Transverse colon (tissue), 4 donors: Measurements from ENCODE around the gene SPATA45. TPM values are rescaled to one million over a fixed set of nuclear protein-coding genes. Genes with fewer than 3 reads are reported as not detected.

ENCODE experiments used
- DNase-seq: peaks from one replicate; pipeline ENCODE4 v3.0.0-alpha.2; 2019
- H3K27ac ChIP-seq, 4 donors: fragments of 200-600 bp; sonication (generic); 2 replicates each; pipeline ENCODE4 v1.5.1; 2016 to 2018; ENCODE audit warnings: inconsistent platforms in 4 of 4
- H3K27me3 ChIP-seq: fragments of 200-600 bp; sonication (generic); 2 replicates; pipeline ENCODE4 v1.5.1; 2017; ENCODE audit warnings: inconsistent platforms
- H3K36me3 ChIP-seq, 4 donors: fragments of 200-600 bp; sonication (generic); 2 replicates each; pipeline ENCODE4 v1.5.1; 2017 to 2019; ENCODE audit warnings: inconsistent platforms in 4 of 4
- H3K4me1 ChIP-seq, 4 donors: fragments of 200-600 bp; sonication (generic); 2 replicates each; pipeline ENCODE4 v1.5.1; 2017 to 2020; ENCODE audit warnings: inconsistent platforms in 4 of 4
- H3K4me3 ChIP-seq, 4 donors: fragments of 200-600 bp; sonication (generic); 1 replicate in 1 of 4; 2 replicates in 3 of 4; pipeline versions ENCODE4 v1.5.1 to v1.6.1; 2017 to 2019; ENCODE audit warnings: inconsistent platforms in 4 of 4
- H3K9me3 ChIP-seq, 2 donors: fragments of 200-600 bp; sonication (generic); 2 replicates each; pipeline ENCODE4 v1.5.1; 2017 to 2019; ENCODE audit warnings: inconsistent platforms in 2 of 2
- EP300 ChIP-seq: sonication (generic); formaldehyde crosslinking; IDR thresholded peaks from one replicate; pipeline ENCODE4 v1.6.1; 2017; ENCODE audit warnings: antibody characterized with exemption, low read depth
- POLR2A ChIP-seq: fragments of 450-650 bp; IDR thresholded peaks from one replicate; pipeline ENCODE4 v1.6.1; 2016; ENCODE audit warnings: antibody characterized with exemption, mild to moderate bottlenecking, moderate library complexity
- POLR2AphosphoS5 ChIP-seq, 3 donors: sonication (generic); formaldehyde crosslinking; IDR thresholded peaks; one replicate each; pipeline ENCODE4 v1.6.1; 2016; ENCODE audit warnings: antibody characterized with exemption in 3 of 3
- WGBS, 2 donors: methylation state at CpG; one replicate each; pipeline ENCODE4 v1.1.5; 2018; ENCODE audit warnings: low coverage in 1 of 2; 5-methylcytosine and 5-hydroxymethylcytosine counted together
- in situ Hi-C, 4 donors: fragments of 200-750 bp; cut with MboI; loops; one replicate each; pipeline versions ENCODE4 v1.15.0 to v1.15.1; 2017; ENCODE audit warnings: low sequenced_read_pairs in 3 of 4, low pct_ligation_motif_present in 1 of 4, low pct_unique_long_range_greater_than_20kb in 1 of 4
- intact Hi-C: fragments of 100-400 bp; cut with DNase I; formaldehyde crosslinking; loops from one replicate; pipeline ENCODE4 v1.15.1; 2023; ENCODE audit warnings: low total_unique reads
- total RNA-seq, 4 donors: library from RNA; depleted of rRNA; stranded (reverse); fragments of >200 nt; gene quantifications; one replicate each; pipeline ENCODE4 v1.1.0, GENCODE V29; 2016
- TF ChIP-seq, protein P1 (sequence below), 5 experiments: fragments of 200-600 bp in 3 of 5; fragments of 450-650 bp in 2 of 5; sonication (generic) in 3 of 5; IDR thresholded peaks; 1 replicate in 2 of 5; 2 replicates in 3 of 5; pipeline ENCODE4 v1.5.1; 2016 to 2017; ENCODE audit warnings: antibody characterized with exemption in 5 of 5, inconsistent platforms in 3 of 5, mild to moderate bottlenecking in 2 of 5, moderate library complexity in 1 of 5

Gene SPATA45
- total RNA-seq, 4 donors from 2014 or later: not detected

DNA sequence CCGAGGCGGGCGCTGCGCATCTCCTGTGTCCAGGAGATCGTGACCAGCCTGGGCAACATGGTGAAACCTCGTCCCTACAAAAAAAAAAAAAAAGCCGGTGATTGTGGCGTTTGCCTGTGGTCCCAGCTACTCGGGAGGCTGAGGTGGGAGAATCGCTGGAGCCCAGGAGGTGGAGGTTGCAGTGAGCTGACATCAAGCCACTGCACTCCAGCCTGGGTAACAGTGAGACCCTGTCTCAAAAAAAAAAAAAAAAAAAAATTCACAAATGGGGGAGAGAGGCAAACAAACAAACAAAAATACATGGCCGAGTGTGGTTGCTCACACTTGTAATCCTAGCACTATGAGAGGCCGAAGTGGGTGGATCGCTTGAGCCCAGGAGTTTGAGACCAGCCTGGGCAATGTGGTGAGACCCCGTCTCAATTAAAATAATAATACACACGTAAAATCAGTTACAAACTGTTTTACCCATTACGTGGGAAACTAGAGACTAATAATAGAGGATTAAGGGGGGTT lies 55.0 kb downstream of the SPATA45 start:
- intact Hi-C loops: loop anchor here (10.0 kb wide), 2 partner anchors 318 to 548 kb away; no protein-coding TSS in a partner anchor
- Histone ChIP-seq H3K9me3 (no peaks in the 10 kb centered on the region), H3K4me3 (peak overlapping the region; percentile 72 to 93 (median 90)), H3K27ac (peak overlapping the region; percentile 90 to 99 (median 96)), H3K27me3 (no peaks in the 10 kb centered on the region), H3K36me3 (peaks cover 0 to 12% (median 0%) of the 10 kb centered on the region in 4 donors), H3K4me1 (peaks cover 9 to 47% (median 22%) of the 10 kb centered on the region in 4 donors)
- TF ChIP-seq EP300 (no peak), POLR2AphosphoS5 (IDR thresholded peaks at IDR 0.05) (no peak), POLR2A (no peak)
- TF ChIP-seq, protein P1, sequence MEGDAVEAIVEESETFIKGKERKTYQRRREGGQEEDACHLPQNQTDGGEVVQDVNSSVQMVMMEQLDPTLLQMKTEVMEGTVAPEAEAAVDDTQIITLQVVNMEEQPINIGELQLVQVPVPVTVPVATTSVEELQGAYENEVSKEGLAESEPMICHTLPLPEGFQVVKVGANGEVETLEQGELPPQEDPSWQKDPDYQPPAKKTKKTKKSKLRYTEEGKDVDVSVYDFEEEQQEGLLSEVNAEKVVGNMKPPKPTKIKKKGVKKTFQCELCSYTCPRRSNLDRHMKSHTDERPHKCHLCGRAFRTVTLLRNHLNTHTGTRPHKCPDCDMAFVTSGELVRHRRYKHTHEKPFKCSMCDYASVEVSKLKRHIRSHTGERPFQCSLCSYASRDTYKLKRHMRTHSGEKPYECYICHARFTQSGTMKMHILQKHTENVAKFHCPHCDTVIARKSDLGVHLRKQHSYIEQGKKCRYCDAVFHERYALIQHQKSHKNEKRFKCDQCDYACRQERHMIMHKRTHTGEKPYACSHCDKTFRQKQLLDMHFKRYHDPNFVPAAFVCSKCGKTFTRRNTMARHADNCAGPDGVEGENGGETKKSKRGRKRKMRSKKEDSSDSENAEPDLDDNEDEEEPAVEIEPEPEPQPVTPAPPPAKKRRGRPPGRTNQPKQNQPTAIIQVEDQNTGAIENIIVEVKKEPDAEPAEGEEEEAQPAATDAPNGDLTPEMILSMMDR (IDR thresholded peaks at IDR 0.05): no peak
- no peak for DNase-seq
- 22 to 54% methylated on average over 6 to 16 of the region's 16 CpGs for WGBS, 2 donors
- in situ Hi-C loops: loop anchor here in 1 of 4 donors (25.0 kb wide), 1 partner anchor 130 kb away; no protein-coding TSS in a partner anchor

DNA sequence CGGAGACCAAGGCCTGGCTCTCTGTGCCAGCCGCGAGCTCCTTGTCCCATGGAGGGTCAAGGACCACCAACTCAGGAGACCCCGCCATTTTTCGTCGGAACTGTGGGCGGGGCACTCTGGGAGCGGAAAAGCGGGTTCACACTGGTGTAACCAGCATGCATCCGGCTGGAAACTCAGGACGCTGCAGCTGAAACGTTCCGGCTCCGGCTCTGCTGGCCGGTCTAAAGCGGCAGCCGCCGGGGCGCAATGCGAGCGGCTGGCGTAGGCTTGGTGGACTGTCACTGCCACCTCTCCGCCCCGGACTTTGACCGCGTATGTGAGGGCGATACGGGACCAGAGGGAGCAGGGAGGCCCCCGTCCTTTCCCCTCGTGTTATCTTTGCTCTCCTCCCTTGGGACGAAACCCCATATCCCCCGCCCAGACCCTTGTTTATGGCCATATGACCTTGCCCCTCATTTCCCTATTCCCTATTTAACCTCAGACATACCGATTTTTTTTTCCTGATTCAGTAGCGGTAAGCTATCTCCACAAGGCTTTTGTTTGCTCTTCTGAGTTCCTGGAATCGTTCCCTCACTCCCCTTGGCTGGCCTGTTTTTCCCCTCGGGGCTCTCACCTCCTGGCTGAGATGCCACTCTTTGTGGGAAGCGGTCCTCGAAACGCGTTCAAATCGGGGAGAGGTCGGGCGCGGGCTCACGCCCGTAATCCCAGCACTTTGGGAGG lies 55.6 kb downstream of the SPATA45 start, which contains the start of the genes NSL1 and TATDN3:
Gene NSL1, minus strand, starts transcription at position 102 of the 720 bp plus-strand sequence. Its CDS starts 14 bp downstream, at position 88.
Gene TATDN3, plus strand, starts transcription at position 219 of the 720 bp plus-strand sequence. Its CDS starts 28 bp downstream, at position 247.
- Histone ChIP-seq H3K4me3 (peak within 1 kb of the TSS; percentile 72 to 93 (median 90)), H3K4me1 (peaks cover 9 to 47% (median 22%) of the 10 kb centered on the region in 4 donors), H3K36me3 (peaks cover 0 to 6% (median 1%) of the 10 kb centered on the region in 4 donors), H3K27ac (peak within 1 kb of the TSS; percentile 90 to 99 (median 96)), H3K9me3 (no peaks in the 10 kb centered on the region), H3K27me3 (no peaks in the 10 kb centered on the region)
- DNase-seq: peak; percentile 94
- in situ Hi-C loops: loop anchor here in 1 of 4 donors (25.0 kb wide), 1 partner anchor 130 kb away; no protein-coding TSS in a partner anchor
- 0 to 1% methylated on average over 11 to 45 of the region's 46 CpGs for WGBS, 2 donors
- TF ChIP-seq POLR2A: peak; percentile 89
- peak; percentile 80 to 92 (median 90) for TF ChIP-seq POLR2AphosphoS5 (IDR thresholded peaks at IDR 0.05)
- no peak for TF ChIP-seq EP300
- TF ChIP-seq, protein P1 (IDR thresholded peaks at IDR 0.05): no peak
- intact Hi-C loops: loop anchor here (10.0 kb wide), 2 partner anchors 317 to 547 kb away; no protein-coding TSS in a partner anchor

DNA sequence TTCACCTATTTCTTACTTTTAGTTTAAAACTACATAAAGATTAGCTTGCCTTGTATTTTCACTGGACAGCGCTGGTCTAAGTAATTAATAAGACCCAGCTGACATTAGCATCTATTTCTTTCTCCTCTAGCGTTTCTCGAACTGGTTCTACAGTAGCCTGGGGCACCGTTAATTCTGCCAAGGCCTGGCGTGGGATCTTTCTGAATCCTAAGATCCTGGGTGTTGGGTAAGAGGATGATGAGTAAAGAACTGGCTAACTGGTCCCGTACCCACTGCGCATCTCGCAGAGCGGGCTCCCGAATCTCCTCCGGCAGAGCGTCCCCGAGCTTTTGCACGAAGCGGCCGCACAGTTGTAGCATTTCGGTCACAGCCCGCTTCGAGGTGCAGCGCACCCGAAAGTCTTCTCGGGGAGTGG lies 56.2 kb downstream of the SPATA45 start:
- no peaks in the 10 kb centered on the region for H3K9me3 ChIP-seq
- H3K27me3 ChIP-seq: no peaks in the 10 kb centered on the region
- intact Hi-C loops (loop anchor here (10.0 kb wide), 2 partner anchors 316 to 546 kb away; no protein-coding TSS in a partner anchor), in situ Hi-C loops (loop anchor here in 1 of 4 donors (25.0 kb wide), 1 partner anchor 129 kb away; no protein-coding TSS in a partner anchor)
- H3K4me3 ChIP-seq: peak overlapping the region; percentile 72 to 93 (median 90)
- WGBS, 2 donors: 0 to 7% methylated on average over 5 to 21 of the region's 22 CpGs
- no peak for TF ChIP-seq POLR2A
- TF ChIP-seq, protein P1 (IDR thresholded peaks at IDR 0.05): no peak
- no peak for TF ChIP-seq EP300
- no peak for TF ChIP-seq POLR2AphosphoS5 (IDR thresholded peaks at IDR 0.05)
- H3K36me3 ChIP-seq: peaks cover 0 to 8% (median under 1%) of the 10 kb centered on the region in 4 donors
- DNase-seq: no peak
- peaks cover 9 to 47% (median 22%) of the 10 kb centered on the region in 4 donors for H3K4me1 ChIP-seq
- peak overlapping the region; percentile 90 to 99 (median 96) for H3K27ac ChIP-seq

DNA sequence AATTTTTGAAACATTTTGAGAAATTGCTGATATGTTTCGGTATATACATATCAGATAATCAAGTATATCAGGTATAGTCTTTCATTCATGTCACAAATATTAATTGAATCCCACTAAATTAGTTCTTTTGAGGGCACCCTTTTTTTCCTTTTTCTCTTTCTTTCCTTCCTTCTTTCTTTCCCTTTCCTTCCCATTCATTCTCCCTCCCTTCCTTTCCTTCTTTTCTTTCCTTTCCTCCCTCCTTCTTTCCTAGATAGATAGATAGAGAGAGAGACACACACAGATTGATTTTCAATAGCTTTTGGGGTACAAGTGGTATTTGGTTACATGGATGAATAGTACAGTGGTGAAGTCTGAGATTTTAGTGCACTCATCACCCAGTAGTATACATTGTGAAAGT lies 61.6 kb downstream of the SPATA45 start:
- no peak for DNase-seq
- Histone ChIP-seq H3K36me3 (peaks cover 0 to 34% (median 14%) of the 10 kb centered on the region in 4 donors), H3K27me3 (no peaks in the 10 kb centered on the region), H3K4me1 (peaks cover 5 to 24% (median 14%) of the 10 kb centered on the region in 4 donors), H3K27ac (no peak overlapping the region), H3K4me3 (no peak overlapping the region), H3K9me3 (no peaks in the 10 kb centered on the region)
- intact Hi-C loops (loop anchor here (10.0 kb wide), 1 partner anchor 121 kb away; no protein-coding TSS in a partner anchor), in situ Hi-C loops (loop anchor here in 1 of 4 donors (25.0 kb wide), 1 partner anchor 124 kb away; no protein-coding TSS in a partner anchor)
- WGBS, 2 donors: 98 to 100% methylated on average over 1 of the region's 1 CpG
- TF ChIP-seq POLR2AphosphoS5 (IDR thresholded peaks at IDR 0.05): no peak
- no peak for TF ChIP-seq EP300
- no peak for TF ChIP-seq POLR2A
- TF ChIP-seq, protein P1 (IDR thresholded peaks at IDR 0.05): no peak
